Cardiac fibroblast (primary cell): ENCODE results near the gene PTPRG.

Source experiments
- DNase-seq, 2 donors: peaks; one replicate each; pipeline versions ENCODE4 v3.0.0 to v3.0.0-alpha.2; 2010; ENCODE audit warnings: low read depth in 2 of 2
- H3K4me3 ChIP-seq, 2 donors: replicated peaks in 1 of 2; 1 replicate in 1 of 2; 2 replicates in 1 of 2; pipeline ENCODE4 v1.5.1; 2011; ENCODE audit warnings: low read depth in 2 of 2, low read length in 2 of 2, mild to moderate bottlenecking in 2 of 2, moderate library complexity in 1 of 2
- CTCF ChIP-seq: IDR thresholded peaks from one replicate; pipeline ENCODE4 v1.5.1; 2011; ENCODE audit warnings: low read depth, mild to moderate bottlenecking, low read length, inconsistent platforms

PTPRG gene

DNA sequence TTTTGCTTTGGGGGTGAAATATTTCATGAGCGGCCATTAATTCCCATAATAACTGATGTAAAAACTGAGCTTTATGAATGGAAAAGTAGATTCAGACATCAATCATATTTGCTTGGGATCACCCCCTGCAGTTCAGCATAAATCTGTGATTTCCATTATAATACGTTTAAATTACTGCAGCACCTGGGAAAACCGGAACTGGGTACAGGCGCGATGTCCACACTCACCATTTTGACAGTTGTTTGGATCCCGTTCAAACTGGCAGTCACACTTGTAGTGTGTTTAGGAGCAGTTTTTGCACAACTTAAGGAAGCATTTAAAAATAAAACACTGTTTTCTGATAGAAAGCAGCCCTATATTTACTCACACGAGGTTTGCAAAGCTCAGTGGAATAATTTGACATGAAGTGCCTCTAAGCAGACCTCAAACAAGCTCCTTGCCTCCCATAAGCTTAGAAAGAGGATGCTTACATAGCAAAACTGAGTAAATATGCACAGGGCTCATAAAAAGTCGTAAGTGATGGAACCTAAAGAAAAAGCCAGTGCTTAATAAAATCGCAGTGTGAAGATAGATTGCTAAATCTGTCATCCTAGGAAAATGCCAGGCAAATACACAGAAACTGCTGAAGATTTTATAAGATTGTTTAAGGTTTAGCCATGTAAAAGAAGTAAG lies 377.6 kb downstream of the PTPRG start:
- H3K4me3 ChIP-seq, result no peak overlapping the region
- no peak for TF ChIP-seq CTCF
- no peak for DNase-seq

DNA sequence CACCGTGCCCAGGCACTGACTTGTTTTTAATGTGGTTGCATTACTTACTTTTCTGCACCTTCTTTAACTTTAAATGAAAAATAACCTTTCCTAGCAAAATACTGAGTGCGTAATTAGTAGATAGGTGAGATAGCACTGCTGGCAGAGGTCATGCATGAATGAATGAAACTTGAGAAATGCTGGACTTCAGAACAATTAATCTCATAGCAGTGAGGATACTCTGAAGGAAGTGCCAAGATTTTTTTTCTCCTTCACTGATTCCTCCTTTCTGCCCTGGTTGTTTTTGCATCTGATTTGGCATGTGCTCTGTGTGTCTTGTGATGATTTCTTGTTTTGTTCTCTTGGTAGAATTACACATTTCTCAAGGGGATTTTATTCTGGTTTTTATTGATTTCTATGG lies 378.9 kb downstream of the PTPRG start:
- H3K4me3 ChIP-seq, result no peak overlapping the region
- TF ChIP-seq CTCF, result no peak
- peak in 1 of 2 donors; percentile 13 for DNase-seq

DNA sequence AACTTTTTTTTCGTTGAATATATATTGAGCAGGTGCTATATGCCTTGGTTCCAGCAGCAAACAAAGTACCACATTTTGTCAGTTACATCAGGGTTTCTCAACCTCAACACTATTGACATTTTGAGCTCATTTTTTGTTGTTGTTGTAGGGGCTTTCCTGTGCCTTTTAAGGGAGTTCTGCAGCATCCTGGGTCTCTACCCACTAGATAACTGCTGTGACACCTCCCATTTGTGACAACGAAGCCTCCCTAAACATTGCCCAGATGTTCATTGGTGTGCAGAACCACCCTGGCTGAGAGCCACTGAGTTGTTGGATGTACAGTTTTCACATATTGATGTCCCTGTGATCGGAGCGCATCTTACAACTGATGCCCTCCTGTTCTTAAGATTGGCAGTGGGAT lies 382.6 kb downstream of the PTPRG start:
- H3K4me3 ChIP-seq, result no peak overlapping the region
- no peak for DNase-seq
- no peak for TF ChIP-seq CTCF

GRCh38 chr3:61944726-61945125 lies 383.4 kb downstream of the PTPRG start:
- no peak for TF ChIP-seq CTCF
- H3K4me3 ChIP-seq, result no peak overlapping the region

GRCh38 chr3:61945657-61946056 lies 384.3 kb downstream of the PTPRG start:
- no peak overlapping the region for H3K4me3 ChIP-seq
- TF ChIP-seq CTCF, result no peak
- no peak for DNase-seq

More at GRCh38 chr3:61944726-61945125, 383.4 kb downstream of the PTPRG start:
- no peak for DNase-seq

DNA sequence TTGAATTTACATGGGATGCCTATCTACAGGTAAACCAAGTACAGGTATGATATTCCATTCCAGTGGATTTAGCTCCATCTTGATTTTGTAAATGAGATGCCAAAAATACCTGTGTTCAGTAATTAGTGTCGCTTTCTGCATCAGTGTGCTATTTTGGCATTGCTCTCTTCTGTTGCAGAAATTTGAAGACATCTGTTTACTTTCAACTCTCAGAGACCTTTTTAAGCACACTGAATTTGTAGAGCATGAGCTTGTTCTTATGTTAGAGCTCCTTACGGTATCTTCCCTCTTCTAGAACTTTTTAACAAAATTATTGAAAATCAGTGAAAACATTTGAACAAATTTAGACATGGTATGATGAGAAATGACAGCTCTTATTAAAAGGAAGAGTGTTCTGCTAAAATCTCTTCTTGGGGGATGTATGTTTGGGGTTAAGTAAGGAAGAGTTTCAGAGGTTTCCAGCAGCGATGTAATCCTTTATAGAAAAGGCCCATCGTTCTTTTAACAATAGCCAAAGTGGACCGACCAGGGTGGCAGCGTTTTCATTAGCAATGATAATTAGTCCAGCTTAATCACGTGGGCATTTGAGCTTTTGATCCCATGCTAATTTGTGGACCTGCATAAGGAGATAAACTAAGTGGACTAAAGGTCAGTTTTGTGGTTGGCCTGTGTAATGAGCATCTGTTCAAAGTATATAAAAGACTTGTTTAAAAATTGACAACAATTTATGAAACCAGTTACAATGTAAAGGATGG lies 385.4 kb downstream of the PTPRG start:
- DNase-seq, result no peak
- TF ChIP-seq CTCF, result no peak
- H3K4me3 ChIP-seq, result no peak overlapping the region

GRCh38 chr3:61947456-61947855 lies 386.1 kb downstream of the PTPRG start:
- DNase-seq, result peak in 1 of 2 donors; percentile 40
- TF ChIP-seq CTCF, result no peak
- no peak overlapping the region for H3K4me3 ChIP-seq
